Stimulated activated CD4-positive, alpha-beta T cell treated with anti-CD3 and anti-CD28 coated beads, TNF-alpha, amount 100 ng/mL, for 4 hours (primary cell): ENCODE measurements around the gene C10orf67.
"Not testable (repeated sequence)": the region's sequence is repeated elsewhere in the genome, so short reads cannot be mapped to it uniquely, and the experiment has no call there.

Experiments
- DNase-seq, 3 experiments: peaks; one replicate each; pipeline ENCODE4 v3.0.0-alpha.2; 2020; ENCODE audit warnings: low read depth in 3 of 3

Gene C10orf67

GRCh38 chr10:23324351-23324750, 20.2 kb downstream of the C10orf67 start:
- DNase-seq, result no peak

- no peak for DNase-seq
These were observed 22.5 kb downstream of the C10orf67 start for GRCh38 chr10:23322082-23322481.

GRCh38 chr10:23319835-23320234, 24.8 kb downstream of the C10orf67 start:
- DNase-seq, result no peak

DNA sequence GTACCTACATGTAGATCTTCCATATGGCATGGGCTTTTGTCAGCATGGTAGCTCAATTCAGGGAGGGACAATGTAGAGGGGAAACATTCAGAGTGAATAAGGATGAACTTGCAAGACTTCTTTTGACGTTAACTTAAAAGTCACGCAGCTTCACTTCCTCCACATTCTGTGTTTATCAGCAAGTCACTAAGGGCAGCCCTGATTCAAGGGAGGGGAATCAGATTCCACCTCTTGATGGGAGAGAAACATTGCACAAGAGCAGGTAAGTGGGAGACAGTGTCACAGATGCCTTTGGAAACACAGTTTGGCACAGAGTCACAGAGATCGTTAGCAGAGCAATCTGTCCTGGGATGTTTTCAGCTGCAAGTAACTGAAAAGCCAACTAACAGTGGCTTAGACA, 26.2 kb downstream of the C10orf67 start:
- DNase-seq, result no peak

- no peak for DNase-seq
These were observed 27.2 kb downstream of the C10orf67 start for GRCh38 chr10:23317416-23317815.

- DNase-seq, result no peak
These were observed 28.2 kb downstream of the C10orf67 start for GRCh38 chr10:23316406-23316805.

DNA sequence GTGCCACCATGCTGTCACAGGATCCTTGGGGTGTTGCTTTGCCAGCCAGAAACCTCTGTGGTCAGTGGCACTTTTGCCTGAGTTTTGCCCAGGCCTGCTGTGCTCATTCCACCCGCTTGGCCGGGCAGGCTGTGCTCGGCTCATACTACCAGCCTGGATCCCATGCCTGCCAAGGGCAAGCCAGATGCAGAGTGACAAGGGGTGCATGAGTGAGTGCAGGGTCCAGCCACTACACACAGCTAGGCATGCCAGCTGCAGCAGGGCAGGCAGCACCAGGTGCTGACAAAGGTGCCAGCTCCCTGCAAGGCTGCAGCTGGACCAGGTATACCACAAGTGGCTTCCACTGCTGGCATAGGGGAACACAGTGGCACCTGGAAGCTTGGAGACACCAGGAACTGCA, 28.6 kb downstream of the C10orf67 start:
- DNase-seq, result no peak

DNA sequence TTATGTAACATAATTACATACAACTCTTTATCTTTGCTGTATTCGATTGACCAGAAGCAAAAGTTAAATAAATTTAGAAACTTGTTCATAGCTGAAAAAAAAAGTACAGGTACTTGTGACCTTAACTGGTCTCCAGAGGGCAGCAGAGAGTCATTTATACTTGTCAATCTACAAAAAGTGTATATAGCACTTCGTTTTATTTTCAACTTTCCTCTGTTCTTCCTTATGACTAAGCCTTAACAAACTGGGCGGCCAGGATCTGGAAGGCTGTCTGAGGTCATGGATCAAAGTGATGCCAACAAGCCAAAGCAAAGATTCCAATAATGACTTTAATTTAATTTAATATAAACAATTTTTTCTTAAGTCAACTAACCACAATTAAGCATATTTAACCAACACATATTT, 29.8 kb downstream of the C10orf67 start:
- peak in 1 of 3 experiments; percentile 43 for DNase-seq

DNA sequence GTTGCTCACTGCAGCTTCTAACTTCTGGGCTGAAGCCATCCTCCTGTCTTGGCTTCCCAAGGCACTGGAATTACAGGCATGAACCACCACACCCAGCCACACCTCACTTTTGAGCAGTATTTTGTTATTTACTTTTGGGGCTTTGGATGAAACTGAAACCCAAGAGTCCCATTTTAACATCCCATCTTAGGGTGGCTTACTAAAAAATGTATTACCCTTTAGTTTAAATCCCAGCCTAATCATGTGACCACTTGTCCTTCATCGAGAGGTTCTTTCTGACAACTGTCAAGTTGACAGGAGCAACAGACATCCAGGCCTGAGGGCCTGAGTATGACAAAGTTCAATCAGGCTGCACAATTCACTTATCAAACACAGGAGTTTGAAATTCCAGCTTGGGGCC, 33.6 kb downstream of the C10orf67 start:
- no peak for DNase-seq

GRCh38 chr10:23310404-23310803, 34.2 kb downstream of the C10orf67 start:
- DNase-seq, result no peak

DNA sequence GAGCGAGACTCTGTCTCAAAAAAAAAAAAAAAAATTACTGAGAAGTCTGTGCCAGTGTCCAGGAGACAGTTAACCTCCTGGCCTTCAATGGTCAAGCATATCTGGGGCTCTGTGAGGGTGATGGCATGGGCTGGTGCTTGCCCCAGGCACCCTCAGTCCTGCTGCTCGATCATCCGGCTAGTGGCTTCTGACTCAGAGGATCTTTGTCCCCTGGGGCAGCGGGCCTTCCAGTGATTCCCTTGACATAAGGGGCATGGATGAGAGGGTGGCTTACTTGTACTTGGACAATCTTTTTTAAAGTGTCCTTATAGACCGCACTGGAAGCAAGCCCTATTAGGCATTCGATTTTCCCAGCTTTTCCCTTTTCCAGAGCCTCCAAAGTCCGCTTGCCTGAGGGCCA, 44.6 kb downstream of the C10orf67 start:
- not testable (repeated sequence) for DNase-seq

GRCh38 chr10:23294638-23295247, 49.9 kb downstream of the C10orf67 start:
- DNase-seq, result no peak

DNA sequence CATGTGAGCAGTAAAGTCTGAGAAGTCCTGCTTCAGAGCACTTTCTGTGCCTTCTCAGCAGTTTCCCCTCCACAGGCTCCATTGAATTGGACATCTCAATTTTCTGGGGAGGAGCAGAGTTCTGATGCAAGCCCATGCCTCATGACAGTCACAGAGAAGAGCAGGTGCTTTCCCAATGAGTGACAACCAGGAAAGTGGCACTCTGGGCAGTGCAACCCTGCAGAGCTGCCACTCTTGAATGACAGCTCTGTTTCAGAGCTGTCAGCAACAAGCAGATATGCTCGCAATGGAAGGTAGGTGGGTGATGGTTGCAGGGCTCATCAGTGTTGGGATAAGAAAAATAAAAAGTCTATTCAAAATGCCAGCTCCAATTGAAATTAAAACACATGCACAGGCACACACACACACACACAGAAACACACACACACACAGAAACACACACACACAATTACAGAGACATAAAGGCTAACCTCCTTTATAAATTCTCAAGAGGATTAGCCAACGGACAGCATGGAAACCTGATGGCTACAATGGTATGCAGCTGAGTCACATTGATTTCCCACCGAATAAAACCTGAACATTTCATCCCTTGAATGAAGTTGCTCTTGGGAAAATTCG, 50.5 kb downstream of the C10orf67 start:
- no peak for DNase-seq

- no peak for DNase-seq
These were observed 51.4 kb downstream of the C10orf67 start for GRCh38 chr10:23293145-23293724.

- DNase-seq, result no peak
These were observed 52.9 kb downstream of the C10orf67 start for GRCh38 chr10:23291551-23292334.

- DNase-seq, result no peak
These were observed 59.8 kb downstream of the C10orf67 start for GRCh38 chr10:23284674-23285335.

- DNase-seq, result no peak
These were observed 60.4 kb downstream of the C10orf67 start for GRCh38 chr10:23284155-23284554.

GRCh38 chr10:23283680-23284079, 60.9 kb downstream of the C10orf67 start:
- DNase-seq, result no peak

DNA sequence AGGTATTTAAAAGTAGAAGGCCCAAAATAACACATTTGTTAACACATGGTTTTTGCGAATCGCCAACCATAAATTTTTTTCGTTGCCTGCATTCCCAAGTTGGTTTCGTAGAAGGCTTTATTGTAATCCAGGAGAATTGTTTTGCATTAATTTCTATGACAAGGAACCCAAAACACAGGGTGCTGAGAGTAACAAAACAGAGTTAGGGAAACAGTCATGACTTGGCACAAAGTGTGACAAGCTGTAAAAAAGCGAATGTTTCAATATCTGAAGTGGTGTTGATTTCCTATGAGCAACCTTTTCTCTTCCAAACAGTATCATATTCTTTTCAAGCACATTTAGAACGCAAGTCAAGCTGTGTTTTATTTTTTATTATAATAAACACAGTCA, 63.6 kb downstream of the C10orf67 start:
- no peak for DNase-seq

GRCh38 chr10:23280419-23281043, 64.1 kb downstream of the C10orf67 start:
- no peak for DNase-seq

GRCh38 chr10:23275355-23275754, 69.2 kb downstream of the C10orf67 start:
- DNase-seq, result no peak

- not testable (repeated sequence) for DNase-seq
These were observed 70.4 kb downstream of the C10orf67 start for GRCh38 chr10:23274179-23274578.
